ENCODE measurements around the gene PTCHD1. TPM values are rescaled to one million over a fixed set of nuclear protein-coding genes. Genes with fewer than 3 reads are reported as not detected.

PTCHD1 gene
- total RNA-seq, 4 donors from 2014 or later: 0.13 to 0.76 (median 0.18) TPM; not detected in 1

GRCh38 chrX:23374291-23374690, 39.6 kb downstream of the PTCHD1 start:
- Histone ChIP-seq H3K27me3 (no peaks in the 10 kb centered on the region), H3K36me3 (no peaks in the 10 kb centered on the region), H3K27ac (no peak overlapping the region), H3K4me1 (no peaks in the 10 kb centered on the region), H3K4me3 (no peak overlapping the region), H3K9me3 (no peaks in the 10 kb centered on the region)
- no peak for DNase-seq
- TF ChIP-seq POLR2A (IDR thresholded peaks at IDR 0.05) (no peak), CTCF (IDR thresholded peaks at IDR 0.05) (no peak)

- no peak for DNase-seq
- Histone ChIP-seq H3K27me3 (no peaks in the 10 kb centered on the region), H3K4me1 (no peaks in the 10 kb centered on the region), H3K36me3 (no peaks in the 10 kb centered on the region), H3K9me3 (no peaks in the 10 kb centered on the region), H3K27ac (no peak overlapping the region), H3K4me3 (no peak overlapping the region)
- TF ChIP-seq POLR2A (IDR thresholded peaks at IDR 0.05): no peak
- TF ChIP-seq CTCF (IDR thresholded peaks at IDR 0.05): no peak
Observed at GRCh38 chrX:23376581-23376980, 41.9 kb downstream of the PTCHD1 start.

GRCh38 chrX:23380581-23380980, 45.9 kb downstream of the PTCHD1 start:
- Histone ChIP-seq H3K9me3 (no peaks in the 10 kb centered on the region), H3K4me1 (no peaks in the 10 kb centered on the region), H3K27ac (no peak overlapping the region), H3K4me3 (no peak overlapping the region), H3K36me3 (no peaks in the 10 kb centered on the region), H3K27me3 (no peaks in the 10 kb centered on the region)
- no peak for DNase-seq
- TF ChIP-seq POLR2A (IDR thresholded peaks at IDR 0.05) (no peak), CTCF (IDR thresholded peaks at IDR 0.05) (no peak)

- Histone ChIP-seq H3K36me3 (no peaks in the 10 kb centered on the region), H3K27ac (no peak overlapping the region)
Observed at GRCh38 chrX:23381099-23382087, 46.7 kb downstream of the PTCHD1 start.

GRCh38 chrX:23382572-23382971, 47.9 kb downstream of the PTCHD1 start:
- no peaks in the 10 kb centered on the region for H3K27me3 ChIP-seq
- no peaks in the 10 kb centered on the region for H3K4me1 ChIP-seq
- no peaks in the 10 kb centered on the region for H3K36me3 ChIP-seq
- no peak overlapping the region for H3K27ac ChIP-seq
- H3K9me3 ChIP-seq: no peaks in the 10 kb centered on the region
- DNase-seq: no peak
- TF ChIP-seq POLR2A (IDR thresholded peaks at IDR 0.05): no peak
- no peak for TF ChIP-seq CTCF (IDR thresholded peaks at IDR 0.05)
- H3K4me3 ChIP-seq: no peak overlapping the region

More at GRCh38 chrX:23381099-23382087, 46.7 kb downstream of the PTCHD1 start:
- Histone ChIP-seq H3K9me3 (no peaks in the 10 kb centered on the region), H3K4me1 (no peaks in the 10 kb centered on the region), H3K4me3 (no peak overlapping the region), H3K27me3 (no peaks in the 10 kb centered on the region)
- DNase-seq: no peak
- TF ChIP-seq POLR2A (IDR thresholded peaks at IDR 0.05) (no peak), CTCF (IDR thresholded peaks at IDR 0.05) (no peak)

All from Peyer's patch (tissue), 4 donors.